IMR-90 (cell line): ENCODE data around the gene ANP32A. TPM values are rescaled to one million over a fixed set of nuclear protein-coding genes. Genes with fewer than 3 reads are reported as not detected.

Source experiments
- ATAC-seq: fragments of 200-7000 bp; cut with Tn5 transposase; 2 replicates; pipeline ENCODE4 v1.9.1; 2020; ENCODE audit warnings: low read depth, mild to moderate bottlenecking, moderate library complexity
- BruUV-seq: library from RNA; stranded (reverse); fragments of 400-500 nt; replicated peaks from 2 replicates; lab custom pipeline; 2021; lab: Mats Ljungman, UMichigan
- CTCF ChIA-PET: fragments of 300-600 bp; formaldehyde crosslinking; extraction: SDS; loops from one replicate; lab custom pipeline; 2021; ENCODE audit warnings: antibody characterized with exemption; lab: Yijun Ruan, JAX
- POLR2A ChIA-PET: fragments of 300-600 bp; sonication (Branson Sonifier 250); formaldehyde crosslinking; loops from one replicate; lab custom pipeline; 2022; ENCODE audit warnings: antibody characterized with exemption; ENCODE audit not compliant: unreplicated experiment; lab: Charles Lee
- DNase-seq: peaks from one replicate; pipeline ENCODE4 v3.0.0; 2013
- H2AFZ ChIP-seq: replicated peaks from 2 replicates; pipeline ENCODE3; 2013; ENCODE audit warnings: low read length, mild to moderate bottlenecking; ENCODE audit not compliant: poor library complexity
- H2AK5ac ChIP-seq: 2 replicates; pipeline ENCODE4 v1.6.1; 2013; ENCODE audit warnings: low read depth, low read length, inconsistent platforms
- H2AK9ac ChIP-seq: replicated peaks from 2 replicates; pipeline ENCODE3; 2013; ENCODE audit warnings: mild to moderate bottlenecking, low read depth, low read length, moderate library complexity; ENCODE audit not compliant: poor library complexity
- H2BK120ac ChIP-seq: 2 replicates; pipeline ENCODE4 v1.6.1; 2013; ENCODE audit warnings: low read depth, low read length, inconsistent platforms
- H2BK15ac ChIP-seq: 3 replicates; pipeline ENCODE4 v1.6.1; 2013; ENCODE audit warnings: low read depth, low read length, inconsistent platforms
- H2BK20ac ChIP-seq: 2 replicates; pipeline ENCODE4 v1.6.1; 2013; ENCODE audit warnings: low read depth, mild to moderate bottlenecking, inconsistent platforms, low read length, moderate library complexity
- H2BK5ac ChIP-seq: 2 replicates; pipeline ENCODE4 v1.6.1; 2013; ENCODE audit warnings: mild to moderate bottlenecking, low read depth, low read length, inconsistent platforms; ENCODE audit not compliant: poor library complexity, severe bottlenecking
- H3K14ac ChIP-seq: replicated peaks from 2 replicates; pipeline ENCODE4 v1.6.1; 2013; ENCODE audit warnings: low read depth, low read length, inconsistent platforms
- H3K18ac ChIP-seq: 2 replicates; pipeline ENCODE4 v1.6.1; 2013; ENCODE audit warnings: low read depth, low read length, control low read depth
- H3K23ac ChIP-seq: 2 replicates; pipeline ENCODE4 v1.6.1; 2013; ENCODE audit warnings: low read depth, low read length, inconsistent platforms
- H3K27ac ChIP-seq: 2 replicates; pipeline ENCODE4 v1.5.1; 2013; ENCODE audit warnings: mild to moderate bottlenecking, control low read depth, low read length; ENCODE audit not compliant: insufficient read depth
- H3K27me3 ChIP-seq: 2 replicates; pipeline ENCODE4 v1.6.1; 2013; ENCODE audit warnings: low read length; ENCODE audit not compliant: control insufficient read depth, insufficient read depth
- H3K36me3 ChIP-seq: 2 replicates; pipeline ENCODE4 v1.6.1; 2013; ENCODE audit warnings: low read length, mixed read lengths; ENCODE audit not compliant: control insufficient read depth, insufficient read depth
- H3K4ac ChIP-seq: 2 replicates; pipeline ENCODE4 v1.6.1; 2013; ENCODE audit warnings: low read depth, low read length, inconsistent platforms
- H3K4me1 ChIP-seq: 2 replicates; pipeline ENCODE4 v1.6.1; 2013; ENCODE audit warnings: low read length, mixed read lengths; ENCODE audit not compliant: control insufficient read depth, insufficient read depth
- H3K4me2 ChIP-seq: 2 replicates; pipeline ENCODE4 v1.6.1; 2013; ENCODE audit warnings: low read depth, mild to moderate bottlenecking, control low read depth, low read length, moderate library complexity
- H3K4me3 ChIP-seq: 2 replicates; pipeline ENCODE4 v1.5.1; 2013; ENCODE audit warnings: low read depth, mild to moderate bottlenecking, control low read depth, low read length, moderate library complexity; ENCODE audit not compliant: insufficient read depth
- H3K56ac ChIP-seq: 2 replicates; pipeline ENCODE4 v1.6.1; 2013; ENCODE audit warnings: low read length, inconsistent platforms; ENCODE audit not compliant: insufficient read depth; ENCODE audit errors: extremely low read depth
- H3K79me1 ChIP-seq, 2 experiments: 2 replicates each; pipeline ENCODE4 v1.6.1; 2013; ENCODE audit warnings: low read length in 2 of 2, inconsistent platforms in 1 of 2, low read depth in 1 of 2
- H3K9ac ChIP-seq: 2 replicates; pipeline ENCODE4 v1.6.1; 2013; ENCODE audit warnings: low read depth, low read length, control low read depth
- H3K9me1 ChIP-seq: 2 replicates; pipeline ENCODE4 v1.6.1; 2013; ENCODE audit warnings: low read length, inconsistent platforms; ENCODE audit not compliant: insufficient read depth
- H3K9me3 ChIP-seq: 2 replicates; pipeline ENCODE4 v1.6.1; 2013; ENCODE audit warnings: low read length; ENCODE audit not compliant: control insufficient read depth, insufficient read depth
- H4K20me1 ChIP-seq: 2 replicates; pipeline ENCODE4 v1.6.1; 2013; ENCODE audit warnings: low read length, inconsistent platforms; ENCODE audit not compliant: insufficient read depth
- H4K5ac ChIP-seq: 2 replicates; pipeline ENCODE4 v1.6.1; 2013; ENCODE audit warnings: mild to moderate bottlenecking, low read depth, low read length, control low read depth
- H4K8ac ChIP-seq, 2 experiments: 2 replicates each; pipeline ENCODE4 v1.6.1; 2013; ENCODE audit warnings: low read depth in 2 of 2, low read length in 2 of 2, control low read depth in 1 of 2, inconsistent platforms in 1 of 2
- H4K91ac ChIP-seq: 2 replicates; pipeline ENCODE4 v1.6.1; 2013; ENCODE audit warnings: low read depth, low read length, inconsistent platforms; ENCODE audit not compliant: insufficient read depth
- BHLHE40 ChIP-seq: fragments of 150-350 bp; IDR thresholded peaks from 2 replicates; pipeline ENCODE4 v1.6.1; 2016; ENCODE audit warnings: mild to moderate bottlenecking, low read depth, low read length
- CEBPB ChIP-seq: IDR thresholded peaks from 2 replicates; pipeline ENCODE4 v1.6.1; 2012; ENCODE audit warnings: low read depth, low read length, improper control_type of control experiment
- MAFK ChIP-seq: IDR thresholded peaks from 2 replicates; pipeline ENCODE4 v1.6.1; 2012; ENCODE audit warnings: low read depth, low read length, improper control_type of control experiment
- MAZ ChIP-seq: IDR thresholded peaks from 2 replicates; pipeline ENCODE4 v1.6.1; 2012; ENCODE audit warnings: low read depth, mild to moderate bottlenecking, low read length, improper control_type of control experiment, moderate library complexity, borderline replicate concordance
- MXI1 ChIP-seq: IDR thresholded peaks from 2 replicates; pipeline ENCODE4 v1.6.1; 2012; ENCODE audit warnings: low read depth, mild to moderate bottlenecking, low read length, moderate library complexity, borderline replicate concordance
- NFE2L2 ChIP-seq: fragments of 150-350 bp; IDR thresholded peaks from 2 replicates; pipeline ENCODE4 v1.6.1; 2016; ENCODE audit warnings: low read depth, mild to moderate bottlenecking, low read length
- POLR2A ChIP-seq: IDR thresholded peaks from 2 replicates; pipeline ENCODE4 v1.6.1; 2012; ENCODE audit warnings: mild to moderate bottlenecking, low read depth, low read length
- RAD21 ChIP-seq: IDR thresholded peaks from 2 replicates; pipeline ENCODE4 v1.6.1; 2012; ENCODE audit warnings: low read length, improper control_type of control experiment
- RCOR1 ChIP-seq: IDR thresholded peaks from 2 replicates; pipeline ENCODE4 v1.6.1; 2012; ENCODE audit warnings: mild to moderate bottlenecking, low read length, improper control_type of control experiment; ENCODE audit not compliant: insufficient replicate concordance
- RFX5 ChIP-seq: IDR thresholded peaks from 2 replicates; pipeline ENCODE4 v1.8.0; 2012; ENCODE audit warnings: low read depth, mild to moderate bottlenecking, low read length, moderate library complexity
- WGBS, 2 experiments: methylation state at CpG; one replicate each; pipeline versions ENCODE4 v1.1.5 to v1.1.7; 2013; ENCODE audit warnings: missing lambda C conversion rate in 2 of 2; ENCODE audit not compliant: insufficient read length in 1 of 2; ENCODE audit errors: extremely low coverage in 2 of 2; 5-methylcytosine and 5-hydroxymethylcytosine counted together
- dilution Hi-C: fragments of 300-500 bp; cut with HindIII; formaldehyde crosslinking; loops from one replicate; pipeline ENCODE4 v1.14.3; 2018; ENCODE audit warnings: low sequenced_read_pairs; ENCODE audit not compliant: unreplicated experiment
- in situ Hi-C: fragments of 300-500 bp; cut with MboI; formaldehyde crosslinking; loops from 3 replicates; pipeline ENCODE4 v1.14.3; 2019; ENCODE audit warnings: low sequenced_read_pairs, inconsistent platforms, mixed read lengths
- intact Hi-C: fragments of 100-400 bp; cut with micrococcal nuclease; formaldehyde crosslinking; loops from 2 replicates; pipeline ENCODE4 v1.10.0; 2022
- polyA plus RNA-seq, 3 experiments: library from polyadenylated mRNA; depleted of rRNA; stranded (reverse); fragments of >200 nt; gene quantifications; 2 replicates each; pipeline ENCODE4 v1.2.3, GENCODE V29; 2012; ENCODE audit warnings: low replicate concordance in 1 of 3
- total RNA-seq: library from RNA; depleted of rRNA; stranded (reverse); fragments of >200 nt; gene quantifications from 2 replicates; pipeline ENCODE4 v1.2.3, GENCODE V29; 2012
- TF ChIP-seq, protein P1 (sequence below): fragments of 150-350 bp; IDR thresholded peaks from 2 replicates; pipeline ENCODE4 v1.6.1; 2016; ENCODE audit warnings: low read depth, mild to moderate bottlenecking, low read length, moderate library complexity, borderline replicate concordance
- TF ChIP-seq, protein P2 (sequence below): conservative IDR thresholded peaks from 2 replicates; pipeline ENCODE4 v1.5.1; 2012; ENCODE audit warnings: mild to moderate bottlenecking, low read depth, low read length, improper control_type of control experiment
- TF ChIP-seq, protein P3 (sequence below): fragments of 150-350 bp; IDR thresholded peaks from 2 replicates; pipeline ENCODE4 v1.6.1; 2017; ENCODE audit warnings: mild to moderate bottlenecking, antibody characterized with exemption, low read length, low read depth

The ANP32A gene
- total and polyA plus RNA-seq, 2 of the 4 experiments (the other 2 are of a cell fraction): 62.4 to 72.8 TPM

DNA sequence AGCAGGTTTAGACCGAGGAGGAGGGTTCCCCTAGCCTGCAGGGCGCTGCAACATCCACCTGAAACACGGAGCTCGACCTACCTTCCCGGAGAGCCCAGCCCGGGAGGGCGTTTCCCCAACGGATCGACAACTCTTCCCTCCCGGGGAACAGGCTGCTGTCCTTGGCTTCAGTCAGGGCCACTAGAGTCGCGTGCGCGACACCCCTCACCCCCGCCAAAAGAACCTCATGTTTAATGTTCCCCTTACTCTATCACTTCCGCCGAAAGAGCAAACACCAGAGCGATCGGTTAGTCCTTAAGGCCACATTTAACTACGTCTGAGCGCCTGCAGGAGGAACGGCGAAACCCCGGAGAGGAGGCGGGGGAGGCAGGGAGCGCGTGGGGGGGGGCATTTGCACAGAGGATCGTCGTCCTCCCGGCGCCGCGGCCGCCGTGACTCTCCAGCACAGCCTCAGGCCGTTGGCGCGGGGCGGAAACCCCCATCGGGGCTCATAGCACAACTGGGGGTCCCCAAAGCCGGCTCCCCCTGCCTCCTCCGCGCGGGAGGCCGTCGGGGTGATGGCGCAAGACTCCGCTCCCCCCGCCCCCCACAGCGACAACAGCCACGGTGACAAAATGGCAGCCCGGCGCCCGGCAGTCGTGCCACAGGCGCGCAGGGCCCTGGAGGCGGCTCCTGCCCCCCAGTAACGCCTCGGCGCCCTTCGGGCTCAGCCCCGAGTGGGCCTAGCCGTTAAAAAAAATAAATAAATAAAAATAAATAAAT lies 3.2 kb downstream of the ANP32A start:
- Histone ChIP-seq H4K20me1 (peaks cover 39% of the 10 kb centered on the region), H3K4me3 (peak overlapping the region; percentile 78), H2AFZ (peak overlapping the region; percentile 90), H2AK9ac (peak overlapping the region; percentile 94), H3K27me3 (no peaks in the 10 kb centered on the region), H3K9me3 (no peaks in the 10 kb centered on the region), H3K4me2 (peak overlapping the region; percentile 95), H2BK120ac (peak overlapping the region; percentile 28; the same call in 1 of the 2 replicates), H2BK5ac (peak overlapping the region; percentile 97), H2AK5ac (peak overlapping the region; percentile 67), H3K23ac (peak overlapping the region; percentile 90), H3K36me3 (no peaks in the 10 kb centered on the region), H4K5ac (peak overlapping the region; percentile 76), H3K4ac (peak overlapping the region; percentile 90), H3K27ac (peak overlapping the region; percentile 87), H3K14ac (peak overlapping the region; percentile 94), H3K18ac (peak overlapping the region; percentile 54), H3K9ac (peak overlapping the region; percentile 90), H3K9me1 (peaks cover 12% of the 10 kb centered on the region; the same call in 1 of the 2 replicates), H3K4me1 (peaks cover 17% of the 10 kb centered on the region), H4K91ac (peak overlapping the region; percentile 87), H4K8ac (peak overlapping the region; percentile 39 to 87; a peak in 3 of 4 replicates), H3K79me1 (peaks cover 34 to 60% of the 10 kb centered on the region in 2 experiments), H3K56ac (peak overlapping the region; percentile 78), H2BK15ac (peak overlapping the region; percentile 73; the same call in 1 of the 3 replicates), H2BK20ac (peak overlapping the region; percentile 3; the same call in 1 of the 2 replicates)
- peak; percentile 58 for DNase-seq
- dilution Hi-C loops (no loop called here), intact Hi-C loops (loop anchor here (5.0 to 10.0 kb wide), 2 partner anchors 35 to 513 kb away; no protein-coding TSS in a partner anchor), in situ Hi-C loops (no loop called here)
- WGBS, 2 experiments: no CpG with 5 or more reads among the region's 64 CpGs
- BruUV-seq: no TSS peak
- peak; percentile 7 for ATAC-seq
- CTCF ChIA-PET: interaction anchor here (1.4 kb wide), 2 partner anchors 11 to 258 kb away, joined by 3 to 4 read pairs; no protein-coding TSS in a partner anchor
- POLR2A ChIA-PET: interaction anchor here (0.6 kb wide), 1 partner anchor 264 kb away, joined by 3 read pairs; no protein-coding TSS in a partner anchor
- TF ChIP-seq MAZ (peak; percentile 28; the same call in 1 of the 2 replicates), RAD21 (no peak), MXI1 (peak; percentile 24; the same call in 1 of the 2 replicates), POLR2A (0 out of 2 replicates have a peak, but pooled peaks have one; percentile 40), BHLHE40 (no peak), RCOR1 (no peak), NFE2L2 (no peak), RFX5 (no peak), CEBPB (no peak), MAFK (no peak)
- TF ChIP-seq, protein P1, sequence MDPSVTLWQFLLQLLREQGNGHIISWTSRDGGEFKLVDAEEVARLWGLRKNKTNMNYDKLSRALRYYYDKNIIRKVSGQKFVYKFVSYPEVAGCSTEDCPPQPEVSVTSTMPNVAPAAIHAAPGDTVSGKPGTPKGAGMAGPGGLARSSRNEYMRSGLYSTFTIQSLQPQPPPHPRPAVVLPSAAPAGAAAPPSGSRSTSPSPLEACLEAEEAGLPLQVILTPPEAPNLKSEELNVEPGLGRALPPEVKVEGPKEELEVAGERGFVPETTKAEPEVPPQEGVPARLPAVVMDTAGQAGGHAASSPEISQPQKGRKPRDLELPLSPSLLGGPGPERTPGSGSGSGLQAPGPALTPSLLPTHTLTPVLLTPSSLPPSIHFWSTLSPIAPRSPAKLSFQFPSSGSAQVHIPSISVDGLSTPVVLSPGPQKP: no peak
- TF ChIP-seq, protein P2, sequence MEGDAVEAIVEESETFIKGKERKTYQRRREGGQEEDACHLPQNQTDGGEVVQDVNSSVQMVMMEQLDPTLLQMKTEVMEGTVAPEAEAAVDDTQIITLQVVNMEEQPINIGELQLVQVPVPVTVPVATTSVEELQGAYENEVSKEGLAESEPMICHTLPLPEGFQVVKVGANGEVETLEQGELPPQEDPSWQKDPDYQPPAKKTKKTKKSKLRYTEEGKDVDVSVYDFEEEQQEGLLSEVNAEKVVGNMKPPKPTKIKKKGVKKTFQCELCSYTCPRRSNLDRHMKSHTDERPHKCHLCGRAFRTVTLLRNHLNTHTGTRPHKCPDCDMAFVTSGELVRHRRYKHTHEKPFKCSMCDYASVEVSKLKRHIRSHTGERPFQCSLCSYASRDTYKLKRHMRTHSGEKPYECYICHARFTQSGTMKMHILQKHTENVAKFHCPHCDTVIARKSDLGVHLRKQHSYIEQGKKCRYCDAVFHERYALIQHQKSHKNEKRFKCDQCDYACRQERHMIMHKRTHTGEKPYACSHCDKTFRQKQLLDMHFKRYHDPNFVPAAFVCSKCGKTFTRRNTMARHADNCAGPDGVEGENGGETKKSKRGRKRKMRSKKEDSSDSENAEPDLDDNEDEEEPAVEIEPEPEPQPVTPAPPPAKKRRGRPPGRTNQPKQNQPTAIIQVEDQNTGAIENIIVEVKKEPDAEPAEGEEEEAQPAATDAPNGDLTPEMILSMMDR: no peak
- TF ChIP-seq, protein P3, sequence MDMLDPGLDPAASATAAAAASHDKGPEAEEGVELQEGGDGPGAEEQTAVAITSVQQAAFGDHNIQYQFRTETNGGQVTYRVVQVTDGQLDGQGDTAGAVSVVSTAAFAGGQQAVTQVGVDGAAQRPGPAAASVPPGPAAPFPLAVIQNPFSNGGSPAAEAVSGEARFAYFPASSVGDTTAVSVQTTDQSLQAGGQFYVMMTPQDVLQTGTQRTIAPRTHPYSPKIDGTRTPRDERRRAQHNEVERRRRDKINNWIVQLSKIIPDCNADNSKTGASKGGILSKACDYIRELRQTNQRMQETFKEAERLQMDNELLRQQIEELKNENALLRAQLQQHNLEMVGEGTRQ: no peak
